NOMO-1 treated with DMSO at 0.1 percent for 48 hours (cell line): ENCODE measurements around the gene PDSS2.

Source experiments
- DNase-seq: peaks from one replicate; lab custom pipeline; 2025; ENCODE audit not compliant: unreplicated experiment; lab: John Stamatoyannopoulos, UW

PDSS2 gene, protein sequence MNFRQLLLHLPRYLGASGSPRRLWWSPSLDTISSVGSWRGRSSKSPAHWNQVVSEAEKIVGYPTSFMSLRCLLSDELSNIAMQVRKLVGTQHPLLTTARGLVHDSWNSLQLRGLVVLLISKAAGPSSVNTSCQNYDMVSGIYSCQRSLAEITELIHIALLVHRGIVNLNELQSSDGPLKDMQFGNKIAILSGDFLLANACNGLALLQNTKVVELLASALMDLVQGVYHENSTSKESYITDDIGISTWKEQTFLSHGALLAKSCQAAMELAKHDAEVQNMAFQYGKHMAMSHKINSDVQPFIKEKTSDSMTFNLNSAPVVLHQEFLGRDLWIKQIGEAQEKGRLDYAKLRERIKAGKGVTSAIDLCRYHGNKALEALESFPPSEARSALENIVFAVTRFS

GRCh38 chr6:107459283-107460082, at the start of gene PDSS2:
PDSS2 (minus strand) TSS chr6:107459564; CDS start chr6:107459285, 279 bp downstream.
- peak; percentile 97 for DNase-seq

- no peak for DNase-seq
Measured at GRCh38 chr6:107506145-107506544, 46.8 kb upstream of the PDSS2 start.

DNA sequence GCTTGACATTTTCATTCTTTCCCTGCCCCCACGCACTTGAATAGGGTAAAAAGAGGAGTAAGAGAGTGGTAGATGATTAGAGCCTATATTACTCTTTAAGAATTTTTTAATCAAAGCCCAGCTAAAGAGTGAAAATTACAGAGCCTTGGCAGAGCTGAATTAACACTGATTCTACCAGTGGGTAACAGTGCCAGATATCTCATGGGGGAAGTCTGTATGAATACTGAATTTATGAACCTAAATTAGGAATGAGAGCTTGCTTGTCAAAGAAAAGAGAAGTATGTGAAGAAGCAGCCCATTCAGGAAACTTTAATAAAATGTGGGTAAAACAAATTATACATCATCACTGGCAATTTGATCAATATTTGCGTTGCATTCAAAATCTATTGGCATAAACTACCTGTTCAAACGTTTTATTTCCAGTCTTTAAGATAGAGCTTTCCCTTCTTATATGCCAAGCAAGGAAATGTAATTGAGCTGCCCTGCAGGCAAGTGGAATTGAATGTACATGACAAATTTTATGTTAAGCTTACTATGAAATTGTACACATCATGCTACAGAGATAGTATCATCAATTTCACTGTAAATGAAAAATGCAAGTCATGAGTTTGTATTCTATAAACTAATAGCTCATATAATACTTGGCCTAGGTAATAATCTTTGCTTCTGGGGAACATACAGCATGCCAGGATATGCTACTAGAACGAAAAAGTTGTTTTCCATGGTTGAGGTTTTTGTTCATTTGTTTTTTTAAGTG, 45.1 kb upstream of the PDSS2 start:
- DNase-seq: peak; percentile 25

GRCh38 chr6:107496892-107497684, 37.7 kb upstream of the PDSS2 start:
- DNase-seq: no peak

DNA sequence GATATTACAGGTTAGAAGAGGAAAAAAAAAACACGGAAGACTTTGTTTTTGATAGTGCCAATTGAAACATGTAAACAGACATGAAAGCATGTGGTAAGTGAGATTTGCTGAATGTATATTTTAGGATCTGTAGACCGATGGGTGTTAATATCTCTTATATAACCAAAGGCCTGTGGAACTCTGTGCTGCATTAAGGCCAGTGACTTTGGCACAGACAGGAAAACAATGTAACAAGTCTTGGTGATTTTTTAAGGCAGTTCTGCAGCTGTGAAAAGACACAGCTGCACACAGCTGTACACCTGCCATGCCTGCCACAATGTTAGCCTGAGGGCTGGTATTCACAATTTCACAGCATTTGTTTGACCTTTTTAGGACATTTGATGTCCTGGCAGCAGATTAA, 36.6 kb upstream of the PDSS2 start:
- no peak for DNase-seq

GRCh38 chr6:107495196-107495643, 35.9 kb upstream of the PDSS2 start:
- no peak for DNase-seq

DNA sequence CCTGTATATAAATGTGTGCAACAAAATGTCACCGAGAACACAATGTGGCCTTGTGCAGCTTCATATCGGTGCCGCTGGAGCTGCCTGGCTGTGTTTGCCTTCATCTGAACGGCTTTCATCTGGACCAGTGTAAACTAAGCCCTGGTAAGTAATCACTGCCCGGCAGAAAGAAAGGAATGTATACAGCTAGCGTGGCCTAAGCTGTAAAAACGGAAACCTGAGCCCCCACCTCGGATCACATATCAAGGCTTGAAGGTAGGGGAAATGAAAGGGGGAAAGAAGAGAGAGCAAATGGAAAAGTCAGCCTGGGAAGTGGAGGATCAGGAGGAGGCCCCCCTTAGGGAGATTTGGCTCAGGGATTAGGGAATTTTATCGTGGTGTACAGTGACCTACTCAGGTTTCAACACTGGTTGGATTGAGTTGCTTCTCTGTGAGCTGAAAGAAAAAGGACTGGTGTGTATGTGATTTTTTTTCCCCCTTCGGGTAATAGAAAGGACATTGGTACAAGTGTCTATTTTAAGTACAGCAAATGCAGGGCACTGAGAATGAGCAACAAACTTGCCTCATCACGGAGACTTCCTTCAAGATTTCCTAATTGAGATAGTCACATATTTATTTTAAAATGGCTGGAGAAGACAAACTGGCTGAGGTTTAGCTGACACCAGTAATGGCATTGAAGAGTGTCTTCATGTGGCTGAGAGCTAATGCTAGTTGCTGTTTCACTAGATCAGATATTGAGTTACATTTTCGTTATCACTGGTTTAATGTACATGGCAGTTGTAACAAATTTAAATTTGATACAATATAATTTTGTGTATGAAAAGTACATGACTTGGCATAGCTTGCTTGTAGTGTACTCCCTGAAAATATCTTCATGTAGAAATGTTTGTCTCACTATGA, 34.0 kb upstream of the PDSS2 start:
- DNase-seq: peak; percentile 24

GRCh38 chr6:107491760-107492660, 32.6 kb upstream of the PDSS2 start:
- no peak for DNase-seq

DNA sequence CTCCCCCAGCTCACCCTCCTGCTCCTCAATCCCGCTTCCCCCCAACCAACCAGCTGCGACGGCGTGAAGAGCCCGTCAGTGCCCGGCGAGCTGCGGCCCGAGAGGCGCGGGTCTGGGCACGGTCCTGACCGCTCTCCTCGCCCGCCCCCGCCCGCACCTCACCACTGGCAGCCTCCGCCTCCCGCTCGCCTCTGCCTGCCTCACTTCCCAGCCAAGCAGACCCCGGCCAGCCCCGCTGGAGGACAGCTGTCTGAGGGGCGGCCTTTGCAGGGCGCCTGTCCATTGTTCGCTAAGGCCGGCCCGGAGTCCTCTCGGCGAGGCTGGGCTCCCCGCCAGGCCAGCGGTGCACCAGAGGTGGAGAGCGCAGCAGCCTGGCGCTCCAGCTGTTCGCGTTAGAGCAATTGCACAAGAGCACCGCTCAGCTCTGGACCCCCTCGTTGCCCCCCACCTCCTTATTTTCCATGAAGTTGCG, 31.8 kb upstream of the PDSS2 start:
- no peak for DNase-seq

DNA sequence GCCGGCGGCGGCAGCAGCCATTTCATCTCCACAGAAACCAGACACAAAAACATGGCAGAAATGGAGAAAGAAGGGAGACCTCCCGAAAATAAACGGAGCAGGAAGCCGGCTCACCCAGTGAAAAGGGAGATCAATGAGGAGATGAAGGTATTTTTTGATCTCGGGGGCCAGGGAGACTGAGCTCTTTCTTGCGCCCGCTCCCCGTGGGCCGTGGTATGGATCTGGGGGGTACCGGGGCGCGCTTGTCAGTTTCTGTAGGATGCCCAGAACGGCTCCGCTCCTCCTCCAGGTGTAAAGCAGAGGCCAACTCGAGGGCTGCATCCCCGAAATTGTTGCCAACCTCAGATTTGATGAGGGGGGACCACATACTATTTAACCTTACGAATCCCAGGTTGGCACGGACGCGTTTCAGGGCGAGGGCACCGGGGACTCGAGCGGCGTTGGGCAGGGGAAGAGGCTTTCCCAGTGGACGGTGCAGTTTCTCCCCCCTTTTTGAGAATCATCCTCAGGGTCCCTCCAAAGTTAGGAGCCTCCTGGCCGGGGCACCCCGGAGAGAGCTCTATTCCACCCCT, 31.3 kb upstream of the PDSS2 start:
- no peak for DNase-seq

DNA sequence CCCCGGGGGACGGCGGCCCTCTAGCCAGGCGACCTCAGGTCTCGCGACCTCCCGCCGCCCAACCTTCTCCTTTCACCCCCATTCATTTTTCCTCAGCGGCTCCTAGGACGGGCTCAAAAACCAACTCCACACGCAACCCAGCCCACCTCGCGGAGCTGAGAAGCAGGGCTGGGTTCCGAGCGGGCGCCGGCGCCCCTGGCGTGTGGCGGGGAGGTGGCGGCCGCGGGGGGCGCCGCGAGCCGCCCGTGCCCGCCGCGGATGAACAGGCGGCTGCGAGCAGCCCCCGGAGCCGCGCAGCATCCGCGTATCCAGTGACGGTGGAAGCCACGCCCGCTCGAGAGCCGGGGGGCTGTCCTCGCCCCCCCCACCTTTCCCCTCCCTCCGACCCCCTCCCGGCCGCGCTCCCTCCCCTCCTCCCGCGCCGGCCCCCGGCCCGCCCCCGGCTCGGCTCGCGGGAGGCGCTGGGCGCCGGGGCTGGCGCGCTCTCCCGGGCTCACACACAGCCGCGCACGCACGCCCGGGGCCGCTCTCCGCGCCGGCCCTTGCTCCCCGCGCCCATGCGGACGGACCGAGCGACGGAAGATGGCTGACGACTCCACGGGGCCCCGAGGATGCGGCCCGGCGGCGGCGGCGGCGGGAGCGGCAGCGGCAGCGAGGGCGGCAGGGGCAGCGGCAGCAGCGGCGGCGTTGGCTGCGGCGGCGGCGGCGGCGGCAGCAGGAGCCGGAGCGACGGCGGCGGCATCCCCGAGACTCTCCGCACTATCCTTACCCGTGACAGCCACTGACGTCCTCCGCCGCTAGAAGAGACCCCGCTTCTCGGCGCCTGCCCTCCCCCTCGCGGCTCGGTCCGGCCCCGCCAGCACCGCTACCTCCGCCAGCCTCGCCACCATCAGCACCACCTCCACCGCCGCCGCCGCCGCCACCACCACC, 30.5 kb upstream of the PDSS2 start, which contains the start of gene SOBP:
Gene SOBP, plus strand, starts transcription at position 482 of the 930 bp plus-strand sequence. CDS start 500 bp downstream, outside the sequence.
- peak; percentile 26 for DNase-seq

- no peak for DNase-seq
Measured at GRCh38 chr6:107488875-107489635, 29.7 kb upstream of the PDSS2 start.

GRCh38 chr6:107488174-107488874, 29.0 kb upstream of the PDSS2 start:
- DNase-seq: no peak

DNA sequence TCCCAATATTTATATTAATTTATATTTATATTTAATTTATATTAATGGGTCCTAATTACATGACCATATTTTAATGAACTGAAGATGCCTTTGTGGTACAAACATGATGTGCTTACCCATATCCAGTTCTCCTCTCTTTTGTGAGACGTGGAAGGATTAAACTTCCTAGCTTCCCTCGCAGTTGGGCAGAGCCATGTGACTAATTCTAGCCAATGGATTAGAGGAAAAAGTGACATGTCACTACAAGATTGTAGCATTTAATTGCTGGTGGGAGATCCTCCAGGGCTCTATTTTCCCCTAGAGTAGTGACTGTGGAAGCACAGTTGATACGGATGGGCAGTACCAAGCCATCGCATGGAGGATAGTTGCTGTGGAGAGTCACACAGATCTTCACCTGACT, 25.8 kb upstream of the PDSS2 start:
- DNase-seq: no peak

DNA sequence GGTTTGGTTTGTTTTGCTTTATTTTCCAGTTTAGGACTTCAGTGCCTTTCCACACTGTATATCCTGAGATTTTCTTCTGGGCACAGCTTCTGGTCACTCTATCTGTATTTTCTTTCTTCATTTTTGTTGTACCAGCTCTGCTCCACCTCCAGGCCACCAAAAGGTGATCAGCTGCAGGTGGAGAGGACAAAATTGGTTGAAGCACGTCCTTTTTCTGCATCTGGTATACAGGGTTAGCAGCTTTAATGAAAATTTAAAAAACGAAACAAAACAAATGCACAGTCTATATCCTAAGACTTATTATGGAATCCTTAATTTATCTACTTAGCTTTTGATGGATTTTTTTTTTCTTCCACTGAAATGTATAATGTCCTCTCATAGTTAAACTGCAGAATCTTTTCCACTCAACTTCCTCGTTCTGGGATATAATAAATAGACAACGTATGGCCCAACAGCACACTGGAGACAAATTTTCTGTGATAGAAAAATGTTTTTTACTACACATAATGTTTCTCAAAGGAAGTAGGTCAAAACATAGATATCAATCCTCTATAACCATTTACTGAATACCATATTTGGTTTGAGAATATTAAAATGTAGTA, 19.8 kb upstream of the PDSS2 start:
- DNase-seq: no peak
